ENCODE results near the gene FOXK2. TPM values are rescaled to one million over a fixed set of nuclear protein-coding genes. Genes with fewer than 3 reads are reported as not detected.
A peak's percentile ranks its signal among the peaks of the same experiment; 100 is the strongest.

Gene FOXK2
- total RNA-seq, 1 experiment from 2014 or later, result 72.0 TPM

- Mint-ChIP-seq H3K27ac (peak overlapping the region in 1 of 3 experiments; percentile 70; a peak in 1 of 7 replicates), H3K4me1 (peaks cover 2 to 7% of the 10 kb centered on the region in 2 experiments; a peak in 1 of 4 replicates)
- no peak for TF ChIP-seq CTCF (conservative IDR thresholded peaks at IDR 0.05)
Observed at GRCh38 chr17:82653651-82654528, 134.4 kb downstream of the FOXK2 start.

More at GRCh38 chr17:82653651-82654528, 134.4 kb downstream of the FOXK2 start:
- Histone ChIP-seq H2BK15ac (ENCODE audit: low read depth, low read length) (no peak overlapping the region), H3K27me3 (ENCODE audit: insufficient read depth, low read length) (no peaks in the 10 kb centered on the region), H4K20me1 (ENCODE audit: control insufficient read depth, insufficient read depth, insufficient read length) (no peaks in the 10 kb centered on the region), H3K23me2 (ENCODE audit: insufficient read length, low read depth, low read length, poor library complexity, severe bottlenecking) (no peaks in the 10 kb centered on the region), H2BK5ac (ENCODE audit: insufficient read length, low read length) (no peak overlapping the region), H3K9me3 (ENCODE audit: control insufficient read depth, low read depth, low read length) (no peaks in the 10 kb centered on the region), H4K5ac (ENCODE audit: insufficient read length, low read depth, low read length) (no peak overlapping the region), H2AK5ac (ENCODE audit: insufficient read length, low read length) (no peak overlapping the region), H3K18ac (ENCODE audit: insufficient read length, low read depth, low read length) (no peak overlapping the region), H4K8ac (replicated peaks; ENCODE audit: insufficient read length, low read depth, low read length) (no peak overlapping the region), H2BK12ac (ENCODE audit: insufficient read length, low read depth, low read length) (no peak overlapping the region), H3K56ac (ENCODE audit: insufficient read length, low read depth, low read length) (no peak overlapping the region), H3K79me2 (ENCODE audit: insufficient read depth, low read length) (no peaks in the 10 kb centered on the region), H2AFZ (ENCODE audit: low read length) (no peak overlapping the region), H2BK20ac (ENCODE audit: low read depth, low read length, poor library complexity, severe bottlenecking) (no peak overlapping the region), H3K23ac (ENCODE audit: insufficient read length, low read depth, low read length) (no peak overlapping the region), H3K79me1 (ENCODE audit: insufficient read depth, low read depth, low read length, poor library complexity, severe bottlenecking) (no peaks in the 10 kb centered on the region), H3K14ac (ENCODE audit: insufficient read depth, low read length) (no peak overlapping the region; the same call in 1 of the 2 replicates), H3K4ac (ENCODE audit: low read depth, low read length) (no peak overlapping the region), H3T11ph (ENCODE audit: low read length) (no peak overlapping the region), H2BK120ac (ENCODE audit: low read depth, low read length, poor library complexity, severe bottlenecking) (no peak overlapping the region), H3K27ac (ENCODE audit: insufficient read length, low read depth, low read length) (no peak overlapping the region), H3K4me1 (ENCODE audit: insufficient read depth, low read length) (no peaks in the 10 kb centered on the region), H4K91ac (ENCODE audit: insufficient read length, low read depth, low read length) (no peak overlapping the region), H3K4me2 (ENCODE audit: insufficient read depth, insufficient read length, low read length) (no peak overlapping the region), H3K9ac (ENCODE audit: extremely low read depth, insufficient read length, low read length) (no peak overlapping the region)
- no peak for DNase-seq
- H3K4me3 Mint-ChIP-seq, result no peak overlapping the region
- no CpG with 5 or more reads among the region's 30 CpGs for WGBS (ENCODE audit: extremely low coverage, insufficient read length, low lambda C conversion rate)
- H3K9me3 Mint-ChIP-seq, result no peaks in the 10 kb centered on the region
- H3K36me3 Mint-ChIP-seq (ENCODE audit: insufficient read depth in 1 of 3, low read depth in 3 of 3), result no peaks in the 10 kb centered on the region; a peak in 1 of 7 replicates
- peaks cover 8% of the 10 kb centered on the region for H3K27me3 Mint-ChIP-seq (ENCODE audit: low read depth)

Other genes with a start within 250 kb of the FOXK2 start
- gene CSNK1D, start 246.0 kb upstream of the FOXK2 start, total RNA-seq (2021), result 137 and 144 TPM in 2 replicates
- 0.22 and 0.35 TPM in 2 replicates for gene CD7, start 202.1 kb upstream of the FOXK2 start, total RNA-seq (2021)
- 0.28 and 0.70 TPM in 2 replicates for gene SECTM1, start 186.0 kb upstream of the FOXK2 start, total RNA-seq (2021)
- gene TEX19, start 160.5 kb upstream of the FOXK2 start, total RNA-seq (2021), result 1.4 and 1.5 TPM in 2 replicates
- 0.75 and 0.94 TPM in 2 replicates for gene UTS2R, start 148.0 kb upstream of the FOXK2 start, total RNA-seq (2021)
- 23.2 and 24.1 TPM in 2 replicates for gene HEXD, start 101.4 kb upstream of the FOXK2 start, total RNA-seq (2021)
- 25.4 and 27.8 TPM in 2 replicates for gene OGFOD3, start 101.1 kb upstream of the FOXK2 start, total RNA-seq (2021)
- 80.4 and 81.7 TPM in 2 replicates for gene CYBC1, start 69.0 kb upstream of the FOXK2 start, total RNA-seq (2021)
- 124 and 129 TPM in 2 replicates for gene NARF, start 61.0 kb upstream of the FOXK2 start, total RNA-seq (2021)
- 105 and 110 TPM in 2 replicates for gene WDR45B, start 128.7 kb downstream of the FOXK2 start, total RNA-seq (2021)
- 3.5 and 5.1 TPM in 2 replicates for gene RAB40B, start 179.0 kb downstream of the FOXK2 start, total RNA-seq (2021)
- gene FN3KRP, start 197.0 kb downstream of the FOXK2 start, total RNA-seq (2021), result 31.9 and 32.9 TPM in 2 replicates
- gene FN3K, start 215.9 kb downstream of the FOXK2 start, total RNA-seq (2021), result 23.6 and 28.3 TPM in 2 replicates
- 123 and 129 TPM in 2 replicates for gene TBCD, start 232.3 kb downstream of the FOXK2 start, total RNA-seq (2021)

All from H9 (cell line).